Keratinocyte (primary cell): Measurements from ENCODE around the gene ABCG1. TPM values are rescaled to one million over a fixed set of nuclear protein-coding genes. Genes with fewer than 3 reads are reported as not detected.

Source experiments
- DNase-seq: peaks from one replicate; pipeline ENCODE4 v3.0.0-alpha.2; 2011; ENCODE audit warnings: low read depth, missing footprints, low spot score
- FAIRE-seq: peaks from 2 replicates; lab custom pipeline; 2011; peaks lifted over from hg19 to GRCh38; lab: Jason Lieb, UNC
- H2AFZ ChIP-seq: 2 replicates; pipeline ENCODE4 v1.6.0; 2012; ENCODE audit warnings: low read length, control low read depth, inconsistent platforms; ENCODE audit not compliant: control insufficient read depth
- H3K27ac ChIP-seq: 2 replicates; pipeline ENCODE4 v1.5.1; 2011; ENCODE audit warnings: low read length; ENCODE audit not compliant: control insufficient read depth, insufficient read depth
- H3K27me3 ChIP-seq: 3 replicates; pipeline ENCODE4 v1.6.0; 2011; ENCODE audit warnings: low read length; ENCODE audit not compliant: control insufficient read depth, insufficient read depth; ENCODE audit errors: extremely low read depth
- H3K36me3 ChIP-seq, 2 experiments: 2 replicates in 1 of 2; 3 replicates in 1 of 2; pipeline ENCODE4 v1.5.1; 2011; ENCODE audit warnings: low read length in 2 of 2, mild to moderate bottlenecking in 1 of 2; ENCODE audit not compliant: control insufficient read depth in 2 of 2, insufficient read depth in 2 of 2; ENCODE audit errors: extremely low read depth in 1 of 2
- H3K4me1 ChIP-seq: 3 replicates; pipeline ENCODE4 v1.5.1; 2011; ENCODE audit warnings: low read length; ENCODE audit not compliant: control insufficient read depth, insufficient read depth; ENCODE audit errors: extremely low read depth
- H3K4me2 ChIP-seq: 3 replicates; pipeline ENCODE4 v1.6.0; 2011; ENCODE audit warnings: low read depth, low read length; ENCODE audit not compliant: control insufficient read depth, insufficient read depth; ENCODE audit errors: extremely low read depth
- H3K4me3 ChIP-seq, 3 experiments: fragments of 200-600 bp in 1 of 3; sonication (generic) in 1 of 3; 2 replicates in 2 of 3; 3 replicates in 1 of 3; pipeline ENCODE4 v1.5.1; 2011 to 2016; ENCODE audit warnings: low read length in 3 of 3, mild to moderate bottlenecking in 3 of 3, control low read depth in 2 of 3, inconsistent platforms in 1 of 3, low read depth in 1 of 3, mixed read lengths in 1 of 3, mixed run types in 1 of 3, moderate library complexity in 1 of 3; ENCODE audit not compliant: control insufficient read depth in 2 of 3, insufficient read depth in 2 of 3; ENCODE audit errors: extremely low read depth in 1 of 3
- H3K79me2 ChIP-seq: 2 replicates; pipeline ENCODE4 v1.6.0; 2012; ENCODE audit warnings: low read length; ENCODE audit not compliant: control insufficient read depth, insufficient read depth
- H3K9ac ChIP-seq: 3 replicates; pipeline ENCODE4 v1.6.0; 2011; ENCODE audit warnings: low read length; ENCODE audit not compliant: control insufficient read depth, insufficient read depth; ENCODE audit errors: extremely low read depth
- H3K9me1 ChIP-seq: 3 replicates; pipeline ENCODE4 v1.6.0; 2011; ENCODE audit warnings: low read length; ENCODE audit not compliant: control insufficient read depth, insufficient read depth; ENCODE audit errors: extremely low read depth
- H3K9me3 ChIP-seq: 2 replicates; pipeline ENCODE4 v1.5.1; 2012; ENCODE audit warnings: low read depth, low read length; ENCODE audit not compliant: control insufficient read depth
- H4K20me1 ChIP-seq: 3 replicates; pipeline ENCODE4 v1.6.0; 2011; ENCODE audit warnings: low read length; ENCODE audit not compliant: control insufficient read depth, insufficient read depth; ENCODE audit errors: extremely low read depth
- EZH2 ChIP-seq: IDR thresholded peaks from one replicate; pipeline ENCODE4 v1.6.1; 2012; ENCODE audit warnings: inconsistent platforms, mild to moderate bottlenecking, low read length, moderate library complexity
- dilution Hi-C: fragments of 300-500 bp; cut with MboI; formaldehyde crosslinking; loops from one replicate; pipeline ENCODE4 v1.7.0; 2020; ENCODE audit warnings: low sequenced_read_pairs; ENCODE audit not compliant: extremely low pct_ligation_motif_present
- polyA plus RNA-seq, 5 experiments: library from polyadenylated mRNA; depleted of rRNA in 3 of 5; stranded (reverse) in 3 of 5; stranded (forward) in 1 of 5; unstranded in 1 of 5; fragments of >200 nt; gene quantifications; 1 replicate in 1 of 5; 2 replicates in 3 of 5; 3 replicates in 1 of 5; pipeline versions ENCODE4 v1.2.1 to v1.2.3, GENCODE V29; 2011 to 2012; ENCODE audit warnings: missing spikeins in 2 of 5, low read depth in 1 of 5, low replicate concordance in 1 of 5
- TF ChIP-seq, protein P1 (sequence below), 3 experiments: IDR thresholded peaks in 1 of 3; conservative IDR thresholded peaks in 1 of 3; optimal IDR thresholded peaks in 1 of 3; 2 replicates in 2 of 3; 3 replicates in 1 of 3; pipeline versions ENCODE3 to v1.5.1; 2011; ENCODE audit warnings: low read length in 3 of 3, mild to moderate bottlenecking in 3 of 3, moderate library complexity in 2 of 3, control low read depth in 1 of 3, inconsistent platforms in 1 of 3; ENCODE audit not compliant: insufficient read depth in 2 of 3; ENCODE audit errors: extremely low read depth in 1 of 3

ABCG1 gene
- polyA plus RNA-seq, 1 donor (not counting 4 experiments of a cell fraction or from before 2014, with no cell fraction given), result 3.3 TPM

GRCh38 chr21:42220138-42220701 lies 1.3 kb downstream of the ABCG1 start:
- Histone ChIP-seq H3K9me1 (no peaks in the 10 kb centered on the region), H3K9me3 (no peaks in the 10 kb centered on the region), H3K4me1 (peaks cover 14% of the 10 kb centered on the region), H2AFZ (peak overlapping the region; percentile 51), H3K27ac (no peak overlapping the region), H4K20me1 (no peaks in the 10 kb centered on the region), H3K36me3 (no peaks in the 10 kb centered on the region), H3K79me2 (no peaks in the 10 kb centered on the region), H3K27me3 (no peaks in the 10 kb centered on the region), H3K4me2 (peak overlapping the region; percentile 92), H3K9ac (peak overlapping the region; percentile 50), H3K4me3 (peak overlapping the region; percentile 59 to 71 (median 70))
- no peak for TF ChIP-seq EZH2
- TF ChIP-seq, protein P1, sequence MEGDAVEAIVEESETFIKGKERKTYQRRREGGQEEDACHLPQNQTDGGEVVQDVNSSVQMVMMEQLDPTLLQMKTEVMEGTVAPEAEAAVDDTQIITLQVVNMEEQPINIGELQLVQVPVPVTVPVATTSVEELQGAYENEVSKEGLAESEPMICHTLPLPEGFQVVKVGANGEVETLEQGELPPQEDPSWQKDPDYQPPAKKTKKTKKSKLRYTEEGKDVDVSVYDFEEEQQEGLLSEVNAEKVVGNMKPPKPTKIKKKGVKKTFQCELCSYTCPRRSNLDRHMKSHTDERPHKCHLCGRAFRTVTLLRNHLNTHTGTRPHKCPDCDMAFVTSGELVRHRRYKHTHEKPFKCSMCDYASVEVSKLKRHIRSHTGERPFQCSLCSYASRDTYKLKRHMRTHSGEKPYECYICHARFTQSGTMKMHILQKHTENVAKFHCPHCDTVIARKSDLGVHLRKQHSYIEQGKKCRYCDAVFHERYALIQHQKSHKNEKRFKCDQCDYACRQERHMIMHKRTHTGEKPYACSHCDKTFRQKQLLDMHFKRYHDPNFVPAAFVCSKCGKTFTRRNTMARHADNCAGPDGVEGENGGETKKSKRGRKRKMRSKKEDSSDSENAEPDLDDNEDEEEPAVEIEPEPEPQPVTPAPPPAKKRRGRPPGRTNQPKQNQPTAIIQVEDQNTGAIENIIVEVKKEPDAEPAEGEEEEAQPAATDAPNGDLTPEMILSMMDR (optimal IDR thresholded peaks at IDR 0.05 in 1 of 3, IDR thresholded peaks at IDR 0.05 in 1 of 3, conservative IDR thresholded peaks at IDR 0.05 in 1 of 3; ENCODE audit: extremely low read depth in 1 of 3, insufficient read depth in 2 of 3, low read length in 3 of 3), result no peak
- dilution Hi-C loops, result no loop called here
- FAIRE-seq (no peak), DNase-seq (peak; percentile 50)

- H4K20me1 ChIP-seq, result no peaks in the 10 kb centered on the region
- H3K9me1 ChIP-seq, result no peaks in the 10 kb centered on the region
- H3K27ac ChIP-seq, result no peak overlapping the region
- no peaks in the 10 kb centered on the region for H3K27me3 ChIP-seq
- no peaks in the 10 kb centered on the region for H3K9me3 ChIP-seq
- H3K4me2 ChIP-seq, result no peak overlapping the region
- H2AFZ ChIP-seq, result no peak overlapping the region
- H3K4me3 ChIP-seq, result no peak overlapping the region
- no peak for TF ChIP-seq EZH2
- TF ChIP-seq, protein P1 (optimal IDR thresholded peaks at IDR 0.05 in 1 of 3, IDR thresholded peaks at IDR 0.05 in 1 of 3, conservative IDR thresholded peaks at IDR 0.05 in 1 of 3; ENCODE audit: extremely low read depth in 1 of 3, insufficient read depth in 2 of 3, low read length in 3 of 3), result no peak
- no peaks in the 10 kb centered on the region for H3K36me3 ChIP-seq
- no peak for FAIRE-seq
- no peaks in the 10 kb centered on the region for H3K79me2 ChIP-seq
- no peak overlapping the region for H3K9ac ChIP-seq
- no peak for DNase-seq
- H3K4me1 ChIP-seq, result peaks cover 14% of the 10 kb centered on the region
- dilution Hi-C loops, result no loop called here
These were observed 2.8 kb downstream of the ABCG1 start for GRCh38 chr21:42221581-42222345.
